NT2/D1 (cell line): ENCODE measurements around the gene SUMO1.

Experiments
- SUZ12 ChIP-seq: IDR thresholded peaks from 2 replicates; pipeline ENCODE4 v1.6.1; 2011; ENCODE audit not compliant: insufficient read length, insufficient read depth; ENCODE audit errors: extremely low read depth
- YY1 ChIP-seq: IDR thresholded peaks from 2 replicates; pipeline ENCODE4 v1.6.1; 2011; ENCODE audit not compliant: insufficient read length, insufficient read depth
- ZNF274 ChIP-seq: IDR thresholded peaks from 2 replicates; pipeline ENCODE4 v1.6.1; 2011; ENCODE audit warnings: mild to moderate bottlenecking, low read depth, low read length

- TF ChIP-seq SUZ12: no peak
- no peak for TF ChIP-seq ZNF274
- no peak for TF ChIP-seq YY1
These were observed 59.9 kb downstream of the SUMO1 start for GRCh38 chr2:202178346-202178958.
